Keratinocyte (primary cell): Measurements from ENCODE around the gene CSMD2. TPM values are rescaled to one million over a fixed set of nuclear protein-coding genes. Genes with fewer than 3 reads are reported as not detected.

Experiments used
- DNase-seq: peaks from one replicate; pipeline ENCODE4 v3.0.0-alpha.2; 2011; ENCODE audit warnings: low read depth, missing footprints, low spot score
- FAIRE-seq: peaks from 2 replicates; lab custom pipeline; 2011; peaks lifted over from hg19 to GRCh38; lab: Jason Lieb, UNC
- H2AFZ ChIP-seq: 2 replicates; pipeline ENCODE4 v1.6.0; 2012; ENCODE audit warnings: low read length, control low read depth, inconsistent platforms; ENCODE audit not compliant: control insufficient read depth
- H3K27ac ChIP-seq: 2 replicates; pipeline ENCODE4 v1.5.1; 2011; ENCODE audit warnings: low read length; ENCODE audit not compliant: control insufficient read depth, insufficient read depth
- H3K27me3 ChIP-seq: 3 replicates; pipeline ENCODE4 v1.6.0; 2011; ENCODE audit warnings: low read length; ENCODE audit not compliant: control insufficient read depth, insufficient read depth; ENCODE audit errors: extremely low read depth
- H3K36me3 ChIP-seq, 2 experiments: 2 replicates in 1 of 2; 3 replicates in 1 of 2; pipeline ENCODE4 v1.5.1; 2011; ENCODE audit warnings: low read length in 2 of 2, mild to moderate bottlenecking in 1 of 2; ENCODE audit not compliant: control insufficient read depth in 2 of 2, insufficient read depth in 2 of 2; ENCODE audit errors: extremely low read depth in 1 of 2
- H3K4me1 ChIP-seq: 3 replicates; pipeline ENCODE4 v1.5.1; 2011; ENCODE audit warnings: low read length; ENCODE audit not compliant: control insufficient read depth, insufficient read depth; ENCODE audit errors: extremely low read depth
- H3K4me2 ChIP-seq: 3 replicates; pipeline ENCODE4 v1.6.0; 2011; ENCODE audit warnings: low read depth, low read length; ENCODE audit not compliant: control insufficient read depth, insufficient read depth; ENCODE audit errors: extremely low read depth
- H3K4me3 ChIP-seq, 3 experiments: fragments of 200-600 bp in 1 of 3; sonication (generic) in 1 of 3; 2 replicates in 2 of 3; 3 replicates in 1 of 3; pipeline ENCODE4 v1.5.1; 2011 to 2016; ENCODE audit warnings: low read length in 3 of 3, mild to moderate bottlenecking in 3 of 3, control low read depth in 2 of 3, inconsistent platforms in 1 of 3, low read depth in 1 of 3, mixed read lengths in 1 of 3, mixed run types in 1 of 3, moderate library complexity in 1 of 3; ENCODE audit not compliant: control insufficient read depth in 2 of 3, insufficient read depth in 2 of 3; ENCODE audit errors: extremely low read depth in 1 of 3
- H3K79me2 ChIP-seq: 2 replicates; pipeline ENCODE4 v1.6.0; 2012; ENCODE audit warnings: low read length; ENCODE audit not compliant: control insufficient read depth, insufficient read depth
- H3K9ac ChIP-seq: 3 replicates; pipeline ENCODE4 v1.6.0; 2011; ENCODE audit warnings: low read length; ENCODE audit not compliant: control insufficient read depth, insufficient read depth; ENCODE audit errors: extremely low read depth
- H3K9me1 ChIP-seq: 3 replicates; pipeline ENCODE4 v1.6.0; 2011; ENCODE audit warnings: low read length; ENCODE audit not compliant: control insufficient read depth, insufficient read depth; ENCODE audit errors: extremely low read depth
- H3K9me3 ChIP-seq: 2 replicates; pipeline ENCODE4 v1.5.1; 2012; ENCODE audit warnings: low read depth, low read length; ENCODE audit not compliant: control insufficient read depth
- H4K20me1 ChIP-seq: 3 replicates; pipeline ENCODE4 v1.6.0; 2011; ENCODE audit warnings: low read length; ENCODE audit not compliant: control insufficient read depth, insufficient read depth; ENCODE audit errors: extremely low read depth
- CTCF ChIP-seq, 3 experiments: IDR thresholded peaks in 1 of 3; conservative IDR thresholded peaks in 1 of 3; optimal IDR thresholded peaks in 1 of 3; 2 replicates in 2 of 3; 3 replicates in 1 of 3; pipeline versions ENCODE3 to v1.5.1; 2011; ENCODE audit warnings: low read length in 3 of 3, mild to moderate bottlenecking in 3 of 3, moderate library complexity in 2 of 3, control low read depth in 1 of 3, inconsistent platforms in 1 of 3; ENCODE audit not compliant: insufficient read depth in 2 of 3; ENCODE audit errors: extremely low read depth in 1 of 3
- EZH2 ChIP-seq: IDR thresholded peaks from one replicate; pipeline ENCODE4 v1.6.1; 2012; ENCODE audit warnings: inconsistent platforms, mild to moderate bottlenecking, low read length, moderate library complexity
- dilution Hi-C: fragments of 300-500 bp; cut with MboI; formaldehyde crosslinking; loops from one replicate; pipeline ENCODE4 v1.7.0; 2020; ENCODE audit warnings: low sequenced_read_pairs; ENCODE audit not compliant: extremely low pct_ligation_motif_present
- polyA plus RNA-seq, 5 experiments: library from polyadenylated mRNA; depleted of rRNA in 3 of 5; stranded (reverse) in 3 of 5; stranded (forward) in 1 of 5; unstranded in 1 of 5; fragments of >200 nt; gene quantifications; 1 replicate in 1 of 5; 2 replicates in 3 of 5; 3 replicates in 1 of 5; pipeline versions ENCODE4 v1.2.1 to v1.2.3, GENCODE V29; 2011 to 2012; ENCODE audit warnings: missing spikeins in 2 of 5, low read depth in 1 of 5, low replicate concordance in 1 of 5

The CSMD2 gene
- polyA plus RNA-seq, 1 donor (not counting 4 experiments of a cell fraction or from before 2014, with no cell fraction given): 2.0 TPM

DNA sequence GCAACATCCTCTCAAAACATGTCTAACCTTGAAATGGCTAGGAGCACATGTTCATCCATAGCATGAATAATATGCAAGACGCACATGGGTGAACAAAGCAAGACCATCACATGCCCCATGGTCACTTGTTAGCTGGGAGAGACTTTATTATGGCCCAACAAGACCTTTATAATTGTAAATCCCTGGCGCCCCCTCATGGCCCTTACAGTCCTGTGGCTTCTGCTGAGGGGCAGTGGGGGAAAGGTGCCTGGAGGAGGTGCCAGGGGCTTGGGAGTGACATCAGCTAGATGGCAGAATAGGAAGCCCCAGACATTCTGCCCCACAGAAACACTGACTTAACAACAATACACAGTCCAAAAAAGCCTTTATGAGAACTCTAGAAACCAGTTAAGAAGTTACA is 51.7 kb downstream of the CSMD2 start:
- Histone ChIP-seq H3K27me3 (no peaks in the 10 kb centered on the region), H3K79me2 (no peaks in the 10 kb centered on the region), H3K4me3 (no peak overlapping the region), H3K36me3 (no peaks in the 10 kb centered on the region), H2AFZ (no peak overlapping the region), H3K27ac (no peak overlapping the region), H3K9ac (no peak overlapping the region), H3K9me3 (no peaks in the 10 kb centered on the region), H3K4me2 (no peak overlapping the region), H4K20me1 (no peaks in the 10 kb centered on the region), H3K4me1 (peaks cover 3% of the 10 kb centered on the region), H3K9me1 (no peaks in the 10 kb centered on the region)
- DNase-seq: no peak
- no peak for FAIRE-seq
- no peak for TF ChIP-seq EZH2
- TF ChIP-seq CTCF (optimal IDR thresholded peaks at IDR 0.05 in 1 of 3, IDR thresholded peaks at IDR 0.05 in 1 of 3, conservative IDR thresholded peaks at IDR 0.05 in 1 of 3; ENCODE audit: extremely low read depth in 1 of 3, insufficient read depth in 2 of 3, low read length in 3 of 3): peak in 1 of 3 experiments; percentile 20
- dilution Hi-C loops: no loop called here

- Histone ChIP-seq H3K4me1 (peaks cover 3% of the 10 kb centered on the region), H3K79me2 (no peaks in the 10 kb centered on the region), H3K9me3 (no peaks in the 10 kb centered on the region), H3K27ac (no peak overlapping the region), H3K27me3 (no peaks in the 10 kb centered on the region), H4K20me1 (no peaks in the 10 kb centered on the region), H3K9me1 (no peaks in the 10 kb centered on the region), H2AFZ (no peak overlapping the region), H3K36me3 (no peaks in the 10 kb centered on the region), H3K4me3 (no peak overlapping the region), H3K9ac (no peak overlapping the region), H3K4me2 (no peak overlapping the region)
- FAIRE-seq (no peak), DNase-seq (no peak)
- dilution Hi-C loops: no loop called here
- TF ChIP-seq CTCF (optimal IDR thresholded peaks at IDR 0.05 in 1 of 3, IDR thresholded peaks at IDR 0.05 in 1 of 3, conservative IDR thresholded peaks at IDR 0.05 in 1 of 3; ENCODE audit: extremely low read depth in 1 of 3, insufficient read depth in 2 of 3, low read length in 3 of 3): no peak
Observed at GRCh38 chr1:34108711-34109110, 56.3 kb downstream of the CSMD2 start.
